Esophagus squamous epithelium (tissue), 4 donors: ENCODE measurements around the gene INSRR.

Experiments
- POLR2A ChIP-seq, 4 donors: fragments of 450-650 bp; IDR thresholded peaks; one replicate each; pipeline ENCODE4 v1.6.1; 2017; ENCODE audit warnings: antibody characterized with exemption in 4 of 4, mild to moderate bottlenecking in 4 of 4, moderate library complexity in 3 of 4
- TF ChIP-seq, protein P1 (sequence below), 6 experiments: fragments of 450-650 bp in 4 of 6; fragments of 200-600 bp in 2 of 6; sonication (generic) in 2 of 6; IDR thresholded peaks; one replicate each; pipeline ENCODE4 v1.5.1; 2016 to 2019; ENCODE audit warnings: antibody characterized with exemption in 6 of 6, mild to moderate bottlenecking in 4 of 6, moderate library complexity in 4 of 6

DNA sequence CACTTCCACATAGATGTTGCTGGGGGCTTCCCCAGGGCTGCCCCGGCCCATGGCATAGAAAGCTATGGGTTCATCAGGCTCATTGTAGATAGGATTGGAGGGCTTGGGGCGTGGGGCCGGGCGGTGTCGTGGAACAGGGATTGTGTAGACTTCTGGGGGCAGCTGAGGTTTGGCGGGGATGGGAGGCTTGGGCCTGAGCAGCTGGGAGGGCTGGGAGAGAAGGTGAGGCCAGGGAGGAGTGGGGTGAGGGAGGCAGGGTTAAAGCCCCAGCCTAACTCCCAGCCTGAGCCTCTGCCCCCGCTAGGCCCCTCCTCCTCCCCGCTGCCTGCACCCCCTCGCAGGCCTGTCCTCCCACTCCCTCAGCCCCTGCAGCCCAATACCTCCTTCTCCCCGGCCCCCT lies 49.6 kb downstream of the INSRR start:
- TF ChIP-seq, protein P1, sequence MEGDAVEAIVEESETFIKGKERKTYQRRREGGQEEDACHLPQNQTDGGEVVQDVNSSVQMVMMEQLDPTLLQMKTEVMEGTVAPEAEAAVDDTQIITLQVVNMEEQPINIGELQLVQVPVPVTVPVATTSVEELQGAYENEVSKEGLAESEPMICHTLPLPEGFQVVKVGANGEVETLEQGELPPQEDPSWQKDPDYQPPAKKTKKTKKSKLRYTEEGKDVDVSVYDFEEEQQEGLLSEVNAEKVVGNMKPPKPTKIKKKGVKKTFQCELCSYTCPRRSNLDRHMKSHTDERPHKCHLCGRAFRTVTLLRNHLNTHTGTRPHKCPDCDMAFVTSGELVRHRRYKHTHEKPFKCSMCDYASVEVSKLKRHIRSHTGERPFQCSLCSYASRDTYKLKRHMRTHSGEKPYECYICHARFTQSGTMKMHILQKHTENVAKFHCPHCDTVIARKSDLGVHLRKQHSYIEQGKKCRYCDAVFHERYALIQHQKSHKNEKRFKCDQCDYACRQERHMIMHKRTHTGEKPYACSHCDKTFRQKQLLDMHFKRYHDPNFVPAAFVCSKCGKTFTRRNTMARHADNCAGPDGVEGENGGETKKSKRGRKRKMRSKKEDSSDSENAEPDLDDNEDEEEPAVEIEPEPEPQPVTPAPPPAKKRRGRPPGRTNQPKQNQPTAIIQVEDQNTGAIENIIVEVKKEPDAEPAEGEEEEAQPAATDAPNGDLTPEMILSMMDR (IDR thresholded peaks at IDR 0.05): no peak
- no peak for TF ChIP-seq POLR2A (IDR thresholded peaks at IDR 0.05)
